ENCODE measurements around the gene GON4L. TPM values are rescaled to one million over a fixed set of nuclear protein-coding genes. Genes with fewer than 3 reads are reported as not detected.

GON4L gene
- 58.4 and 59.5 TPM in 2 replicates for total RNA-seq
- long read RNA-seq, full-length matches to known transcripts, result 3 of 25 reads
- long read RNA-seq, partial matches to known transcripts, result 14 of 25 reads
- long read RNA-seq, other reads (novel, unspliced or antisense), result 8 of 25 reads

- Mint-ChIP-seq H3K4me3 (peak within 1 kb of the TSS; percentile 100), H3K27ac (ENCODE audit: unreplicated experiment) (peak within 1 kb of the TSS; percentile 97), H3K4me1 (peaks cover 37% of the 10 kb centered on the region), H3K36me3 (ENCODE audit: low read depth) (peaks cover 8% of the 10 kb centered on the region), H3K9me3 (no peaks in the 10 kb centered on the region), H3K27me3 (ENCODE audit: low read depth) (no peaks in the 10 kb centered on the region)
- peak; percentile 68 for DNase-seq (ENCODE audit: low read depth, low spot score)
- TF ChIP-seq, protein P1, sequence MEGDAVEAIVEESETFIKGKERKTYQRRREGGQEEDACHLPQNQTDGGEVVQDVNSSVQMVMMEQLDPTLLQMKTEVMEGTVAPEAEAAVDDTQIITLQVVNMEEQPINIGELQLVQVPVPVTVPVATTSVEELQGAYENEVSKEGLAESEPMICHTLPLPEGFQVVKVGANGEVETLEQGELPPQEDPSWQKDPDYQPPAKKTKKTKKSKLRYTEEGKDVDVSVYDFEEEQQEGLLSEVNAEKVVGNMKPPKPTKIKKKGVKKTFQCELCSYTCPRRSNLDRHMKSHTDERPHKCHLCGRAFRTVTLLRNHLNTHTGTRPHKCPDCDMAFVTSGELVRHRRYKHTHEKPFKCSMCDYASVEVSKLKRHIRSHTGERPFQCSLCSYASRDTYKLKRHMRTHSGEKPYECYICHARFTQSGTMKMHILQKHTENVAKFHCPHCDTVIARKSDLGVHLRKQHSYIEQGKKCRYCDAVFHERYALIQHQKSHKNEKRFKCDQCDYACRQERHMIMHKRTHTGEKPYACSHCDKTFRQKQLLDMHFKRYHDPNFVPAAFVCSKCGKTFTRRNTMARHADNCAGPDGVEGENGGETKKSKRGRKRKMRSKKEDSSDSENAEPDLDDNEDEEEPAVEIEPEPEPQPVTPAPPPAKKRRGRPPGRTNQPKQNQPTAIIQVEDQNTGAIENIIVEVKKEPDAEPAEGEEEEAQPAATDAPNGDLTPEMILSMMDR (conservative IDR thresholded peaks at IDR 0.05), result no peak
These were observed at the start of gene GON4L for GRCh38 chr1:155856975-155857930. TSS of gene GON4L (minus strand) at chr1:155857214. CDS start at chr1:155853780, 3,434 bp downstream.

DNA sequence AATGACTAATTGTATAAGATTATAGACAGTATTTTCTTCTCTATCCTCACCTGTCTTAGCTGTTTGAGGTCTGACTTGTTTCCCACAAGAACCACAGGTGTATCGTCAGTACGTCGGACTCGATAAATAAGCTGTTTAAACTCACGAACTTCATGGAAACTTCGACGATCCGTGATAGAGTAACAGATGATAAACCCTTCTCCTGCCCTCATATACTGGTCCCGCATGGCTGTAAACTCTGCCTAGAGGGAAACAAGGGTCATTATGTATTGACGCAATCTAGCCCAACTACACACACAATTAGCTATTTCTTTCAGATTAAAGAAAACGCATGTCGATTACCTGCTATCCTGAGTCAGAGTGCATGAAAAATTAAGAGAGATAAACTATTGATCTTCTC is 47.2 kb upstream of the GON4L start:
- Mint-ChIP-seq H3K27ac (ENCODE audit: unreplicated experiment) (no peak overlapping the region), H3K36me3 (ENCODE audit: low read depth) (peaks cover 13% of the 10 kb centered on the region), H3K4me1 (no peaks in the 10 kb centered on the region), H3K9me3 (no peaks in the 10 kb centered on the region), H3K4me3 (no peak overlapping the region), H3K27me3 (ENCODE audit: low read depth) (no peaks in the 10 kb centered on the region)
- TF ChIP-seq, protein P1 (conservative IDR thresholded peaks at IDR 0.05), result no peak
- DNase-seq (ENCODE audit: low read depth, low spot score), result no peak

- H3K9me3 Mint-ChIP-seq, result no peaks in the 10 kb centered on the region
- H3K4me3 Mint-ChIP-seq, result no peak overlapping the region
- no peaks in the 10 kb centered on the region for H3K4me1 Mint-ChIP-seq
- peaks cover 12% of the 10 kb centered on the region for H3K36me3 Mint-ChIP-seq (ENCODE audit: low read depth)
- no peak overlapping the region for H3K27ac Mint-ChIP-seq (ENCODE audit: unreplicated experiment)
- H3K27me3 Mint-ChIP-seq (ENCODE audit: low read depth), result no peaks in the 10 kb centered on the region
- TF ChIP-seq, protein P1 (conservative IDR thresholded peaks at IDR 0.05), result no peak
- DNase-seq (ENCODE audit: low read depth, low spot score), result no peak
These were observed 43.1 kb upstream of the GON4L start for GRCh38 chr1:155900161-155900560.

DNA sequence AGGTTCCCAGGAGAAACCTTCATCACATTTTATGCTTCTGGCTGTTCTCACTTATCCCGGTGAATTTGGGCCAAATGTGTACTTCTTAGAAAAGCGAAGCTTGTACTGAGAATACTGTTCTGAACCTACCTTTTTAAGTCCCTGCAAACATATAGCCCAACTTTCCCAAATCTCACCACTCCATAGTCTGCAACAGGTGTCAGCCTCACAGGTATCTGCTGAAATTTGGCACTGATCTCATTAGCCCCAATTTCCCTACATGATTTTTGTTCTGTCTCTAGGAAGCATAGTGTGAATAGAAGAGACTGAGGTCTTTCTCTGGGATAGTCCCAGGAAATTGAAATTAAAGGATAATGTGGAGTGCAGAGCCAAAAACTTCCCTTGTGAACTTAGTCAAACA is 42.7 kb upstream of the GON4L start:
- Mint-ChIP-seq H3K36me3 (ENCODE audit: low read depth) (peaks cover 11% of the 10 kb centered on the region), H3K9me3 (no peaks in the 10 kb centered on the region), H3K4me1 (no peaks in the 10 kb centered on the region), H3K27me3 (ENCODE audit: low read depth) (no peaks in the 10 kb centered on the region), H3K27ac (ENCODE audit: unreplicated experiment) (no peak overlapping the region), H3K4me3 (no peak overlapping the region)
- no peak for DNase-seq (ENCODE audit: low read depth, low spot score)
- TF ChIP-seq, protein P1 (conservative IDR thresholded peaks at IDR 0.05), result no peak

DNA sequence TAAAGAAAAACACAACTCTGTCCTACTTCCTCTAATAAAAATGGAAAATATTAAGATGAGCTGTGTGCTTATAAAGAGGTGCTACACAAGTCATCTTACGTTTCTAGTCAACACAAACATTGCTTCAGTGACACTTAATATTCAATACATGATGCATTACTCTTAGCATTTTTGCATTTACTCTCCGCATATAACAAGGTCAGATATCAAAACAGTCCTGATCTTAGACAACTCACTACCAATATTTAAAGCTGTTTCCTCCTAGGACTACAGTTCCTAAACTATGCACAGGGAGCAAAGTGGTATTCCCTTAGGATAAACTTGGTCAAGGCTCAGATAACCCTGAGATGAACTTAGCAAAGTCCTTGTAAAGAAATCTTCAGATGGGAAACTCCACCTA is 41.9 kb upstream of the GON4L start:
- no peaks in the 10 kb centered on the region for H3K4me1 Mint-ChIP-seq
- TF ChIP-seq, protein P1 (conservative IDR thresholded peaks at IDR 0.05), result no peak
- H3K36me3 Mint-ChIP-seq (ENCODE audit: low read depth), result peaks cover 6% of the 10 kb centered on the region
- no peaks in the 10 kb centered on the region for H3K27me3 Mint-ChIP-seq (ENCODE audit: low read depth)
- no peaks in the 10 kb centered on the region for H3K9me3 Mint-ChIP-seq
- DNase-seq (ENCODE audit: low read depth, low spot score), result no peak
- no peak overlapping the region for H3K27ac Mint-ChIP-seq (ENCODE audit: unreplicated experiment)
- no peak overlapping the region for H3K4me3 Mint-ChIP-seq

Data from neural crest cell (in vitro differentiated cells).